Measurements from ENCODE around the gene NOS1AP. TPM values are rescaled to one million over a fixed set of nuclear protein-coding genes. Genes with fewer than 3 reads are reported as not detected.

NOS1AP gene
- total and polyA plus RNA-seq, 2 donors (not counting 3 experiments of a cell fraction or from before 2014, with no cell fraction given): 1.3 to 5.4 TPM

DNA sequence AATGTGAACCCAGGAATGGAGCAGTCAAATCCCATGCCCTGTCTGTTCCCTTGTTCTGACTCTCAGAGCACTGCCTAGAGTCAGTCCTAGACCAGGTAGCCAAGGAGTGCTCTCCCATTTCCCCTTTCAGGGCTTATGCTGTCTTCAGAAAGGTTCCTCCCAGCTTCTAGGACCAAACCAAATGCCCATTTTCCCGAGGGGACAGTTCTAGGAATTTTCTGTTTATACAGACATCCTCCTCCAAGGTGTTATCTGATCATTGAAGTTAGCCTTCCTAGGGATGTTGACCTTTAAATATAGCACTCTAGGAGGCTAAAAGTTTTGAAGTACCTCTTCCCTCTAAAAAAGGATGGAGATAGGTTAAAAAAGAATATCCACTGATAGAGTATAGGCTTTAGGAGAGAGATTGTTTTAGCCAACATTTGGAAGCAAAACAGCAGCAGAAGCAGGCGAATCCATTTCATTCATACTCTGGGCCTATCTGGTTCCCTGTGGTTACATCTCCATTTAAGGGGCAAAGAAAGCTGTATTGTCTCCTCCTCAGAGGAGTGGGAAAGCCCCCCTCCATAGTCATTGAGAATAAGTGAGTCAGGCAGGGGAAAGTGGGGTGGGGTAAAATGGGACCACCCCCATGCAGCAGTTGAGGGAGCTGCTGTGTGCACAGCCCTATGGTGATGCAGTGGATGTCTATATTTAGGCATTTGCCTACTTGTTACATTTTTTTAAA is 180.7 kb downstream of the NOS1AP start:
- ChIA-PET POLR2A (no interaction called here), CTCF (no interaction called here)
- FAIRE-seq: no peak
- DNase-seq (ENCODE audit: low read depth, low spot score): no peak
- H3K27me3 ChIP-seq (ENCODE audit: control insufficient read depth in 2 of 2, insufficient read depth in 2 of 2, low read length in 2 of 2): no peaks in the 10 kb centered on the region
- H4K20me1 ChIP-seq (replicated peaks; ENCODE audit: control insufficient read depth, extremely low read depth, insufficient read depth, low read length): no peaks in the 10 kb centered on the region
- no peak overlapping the region for H3K27ac ChIP-seq (ENCODE audit: insufficient read depth, low read depth, low read length)
- BruUV-seq (replicated peaks): no TSS peak
- TF ChIP-seq EZH2 (IDR thresholded peaks at IDR 0.05; ENCODE audit: borderline replicate concordance, low read depth, low read length, severe bottlenecking) (no peak), MYC (IDR thresholded peaks at IDR 0.05; ENCODE audit: low read depth, low read length) (no peak), JUN (IDR thresholded peaks at IDR 0.05; ENCODE audit: borderline replicate concordance, insufficient read depth, insufficient read length, low read depth) (no peak), FOS (IDR thresholded peaks at IDR 0.05; ENCODE audit: borderline replicate concordance, insufficient read depth, low read length) (no peak), POLR2AphosphoS5 (IDR thresholded peaks at IDR 0.05; ENCODE audit: insufficient read depth, low read depth, low read length) (no peak), GATA2 (IDR thresholded peaks at IDR 0.05; ENCODE audit: insufficient read depth, insufficient read length, low read depth, low read length) (no peak), POLR2A (IDR thresholded peaks at IDR 0.05; ENCODE audit: low read depth, low read length) (no peak)
- TF ChIP-seq, protein P1, sequence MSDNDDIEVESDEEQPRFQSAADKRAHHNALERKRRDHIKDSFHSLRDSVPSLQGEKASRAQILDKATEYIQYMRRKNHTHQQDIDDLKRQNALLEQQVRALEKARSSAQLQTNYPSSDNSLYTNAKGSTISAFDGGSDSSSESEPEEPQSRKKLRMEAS (IDR thresholded peaks at IDR 0.05; ENCODE audit: insufficient read depth, insufficient read length): no peak
- TF ChIP-seq, protein P2, sequence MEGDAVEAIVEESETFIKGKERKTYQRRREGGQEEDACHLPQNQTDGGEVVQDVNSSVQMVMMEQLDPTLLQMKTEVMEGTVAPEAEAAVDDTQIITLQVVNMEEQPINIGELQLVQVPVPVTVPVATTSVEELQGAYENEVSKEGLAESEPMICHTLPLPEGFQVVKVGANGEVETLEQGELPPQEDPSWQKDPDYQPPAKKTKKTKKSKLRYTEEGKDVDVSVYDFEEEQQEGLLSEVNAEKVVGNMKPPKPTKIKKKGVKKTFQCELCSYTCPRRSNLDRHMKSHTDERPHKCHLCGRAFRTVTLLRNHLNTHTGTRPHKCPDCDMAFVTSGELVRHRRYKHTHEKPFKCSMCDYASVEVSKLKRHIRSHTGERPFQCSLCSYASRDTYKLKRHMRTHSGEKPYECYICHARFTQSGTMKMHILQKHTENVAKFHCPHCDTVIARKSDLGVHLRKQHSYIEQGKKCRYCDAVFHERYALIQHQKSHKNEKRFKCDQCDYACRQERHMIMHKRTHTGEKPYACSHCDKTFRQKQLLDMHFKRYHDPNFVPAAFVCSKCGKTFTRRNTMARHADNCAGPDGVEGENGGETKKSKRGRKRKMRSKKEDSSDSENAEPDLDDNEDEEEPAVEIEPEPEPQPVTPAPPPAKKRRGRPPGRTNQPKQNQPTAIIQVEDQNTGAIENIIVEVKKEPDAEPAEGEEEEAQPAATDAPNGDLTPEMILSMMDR (IDR thresholded peaks at IDR 0.05; ENCODE audit: extremely low read depth in 1 of 2, insufficient read depth in 1 of 2, low read depth in 1 of 2, low read length in 2 of 2): no peak
- no peaks in the 10 kb centered on the region for H3K79me2 ChIP-seq (ENCODE audit: control insufficient read depth, insufficient read depth, low read length)
- no peak overlapping the region for H3K4me2 ChIP-seq (ENCODE audit: insufficient read depth, low read length)
- H2AFZ ChIP-seq (ENCODE audit: low read depth, low read length): no peak overlapping the region
- H3K4me3 ChIP-seq (replicated peaks in 1 of 3; ENCODE audit: insufficient read depth in 1 of 3, low read depth in 1 of 3, low read length in 3 of 3): no peak overlapping the region
- dilution Hi-C loops (cut with MboI; ENCODE audit: extremely low pct_ligation_motif_present, low sequenced_read_pairs) (no loop called here), intact Hi-C loops (cut with micrococcal nuclease) (no loop called here)
- no peaks in the 10 kb centered on the region for H3K9me3 ChIP-seq (replicated peaks; ENCODE audit: control insufficient read depth, insufficient read depth, low read length)
- H3K9ac ChIP-seq (replicated peaks; ENCODE audit: extremely low read depth, insufficient read depth, low read length): no peak overlapping the region
- H3K9me1 ChIP-seq (replicated peaks; ENCODE audit: control insufficient read depth, extremely low read depth, insufficient read depth, low read length): no peaks in the 10 kb centered on the region
- no peaks in the 10 kb centered on the region for H3K36me3 ChIP-seq (ENCODE audit: control insufficient read depth in 2 of 2, extremely low read depth in 1 of 2, insufficient read depth in 2 of 2, low read length in 2 of 2)
- no peaks in the 10 kb centered on the region for H3K4me1 ChIP-seq (ENCODE audit: control insufficient read depth, extremely low read depth, insufficient read depth, low read length)
